ENCODE measurements around the gene LCE3A.
"Not testable (repeated sequence)": the region's sequence is repeated elsewhere in the genome, so short reads cannot be mapped to it uniquely, and the experiment has no call there.

Gene LCE3A

DNA sequence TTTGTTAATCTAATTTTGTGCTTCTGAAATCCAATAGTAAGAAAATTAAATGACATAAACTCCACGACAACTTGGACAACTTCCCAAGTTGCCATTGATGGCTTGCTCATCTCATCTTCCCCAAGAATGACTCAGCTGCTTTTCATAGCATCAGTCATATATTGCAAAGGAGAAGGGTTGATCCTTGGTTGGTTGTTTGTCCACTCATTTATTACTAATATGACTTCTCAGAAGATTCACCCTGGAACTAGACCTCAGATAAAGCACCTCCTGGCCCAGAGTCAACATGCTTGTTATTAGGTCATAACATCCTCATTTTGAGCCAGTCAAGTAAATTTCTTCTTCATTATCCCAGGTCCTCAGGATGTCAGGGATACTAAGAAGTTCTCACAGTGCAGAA lies 40.3 kb downstream of the LCE3A start:
- in situ Hi-C loops (cut with MboI; ENCODE audit: low sequenced_read_pairs, unreplicated experiment): no loop called here
- TF ChIP-seq, protein P1, sequence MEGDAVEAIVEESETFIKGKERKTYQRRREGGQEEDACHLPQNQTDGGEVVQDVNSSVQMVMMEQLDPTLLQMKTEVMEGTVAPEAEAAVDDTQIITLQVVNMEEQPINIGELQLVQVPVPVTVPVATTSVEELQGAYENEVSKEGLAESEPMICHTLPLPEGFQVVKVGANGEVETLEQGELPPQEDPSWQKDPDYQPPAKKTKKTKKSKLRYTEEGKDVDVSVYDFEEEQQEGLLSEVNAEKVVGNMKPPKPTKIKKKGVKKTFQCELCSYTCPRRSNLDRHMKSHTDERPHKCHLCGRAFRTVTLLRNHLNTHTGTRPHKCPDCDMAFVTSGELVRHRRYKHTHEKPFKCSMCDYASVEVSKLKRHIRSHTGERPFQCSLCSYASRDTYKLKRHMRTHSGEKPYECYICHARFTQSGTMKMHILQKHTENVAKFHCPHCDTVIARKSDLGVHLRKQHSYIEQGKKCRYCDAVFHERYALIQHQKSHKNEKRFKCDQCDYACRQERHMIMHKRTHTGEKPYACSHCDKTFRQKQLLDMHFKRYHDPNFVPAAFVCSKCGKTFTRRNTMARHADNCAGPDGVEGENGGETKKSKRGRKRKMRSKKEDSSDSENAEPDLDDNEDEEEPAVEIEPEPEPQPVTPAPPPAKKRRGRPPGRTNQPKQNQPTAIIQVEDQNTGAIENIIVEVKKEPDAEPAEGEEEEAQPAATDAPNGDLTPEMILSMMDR (IDR thresholded peaks at IDR 0.05; ENCODE audit: borderline replicate concordance, control extremely low read depth, extremely low read depth, insufficient read depth, missing control alignments): no peak
- no peak for DNase-seq (ENCODE audit: low spot score)

DNA sequence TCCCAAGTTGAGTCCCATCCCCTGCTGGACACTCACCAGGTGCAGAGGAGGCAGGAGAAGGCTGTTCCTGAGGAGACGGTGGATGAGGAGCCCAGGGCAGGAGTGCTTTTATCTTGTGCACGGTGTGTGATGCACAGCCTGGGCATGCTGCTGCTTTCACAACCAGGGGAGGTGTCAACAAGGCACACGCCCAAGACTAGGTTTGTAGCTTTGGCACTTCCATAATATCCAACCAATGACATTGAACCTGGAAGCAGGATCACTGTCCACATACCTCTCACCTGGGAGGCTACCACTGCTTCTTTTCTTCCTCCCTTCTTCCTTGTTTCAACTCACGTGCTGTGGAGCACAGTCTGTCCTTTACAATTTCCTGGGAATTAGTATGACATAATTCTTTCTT lies 42.5 kb downstream of the LCE3A start, which contains the start of gene LCE3D:
Gene LCE3D (minus strand): TSS at position 84 of the 400 bp plus-strand sequence. CDS start 580 bp downstream, outside the sequence.
- DNase-seq (ENCODE audit: low spot score): no peak
- in situ Hi-C loops (cut with MboI; ENCODE audit: low sequenced_read_pairs, unreplicated experiment): no loop called here

DNA sequence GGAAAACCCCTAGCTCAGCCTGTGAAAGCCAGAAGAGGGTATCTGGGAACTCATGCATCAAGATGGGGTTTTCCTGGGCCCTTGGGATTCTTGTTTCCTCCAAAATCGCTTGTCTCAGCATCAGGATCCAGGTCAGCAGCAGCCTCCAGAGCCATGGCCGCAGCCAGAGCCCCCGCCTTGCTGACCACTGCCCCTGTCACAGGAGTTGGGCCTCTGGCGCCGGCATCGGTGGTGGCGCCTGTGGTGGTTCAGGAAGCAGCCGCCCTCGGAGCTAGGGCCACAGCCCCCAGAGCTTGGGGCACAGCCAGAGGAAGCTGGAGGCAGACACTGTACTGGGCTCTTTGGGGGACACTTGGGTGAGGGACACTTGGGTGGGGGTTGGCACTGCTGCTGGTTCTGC lies 43.4 kb downstream of the LCE3A start:
- DNase-seq (ENCODE audit: low spot score); in situ Hi-C loops (cut with MboI; ENCODE audit: low sequenced_read_pairs, unreplicated experiment): not testable (repeated sequence)

More for the DNA sequence above, 42.5 kb downstream of the LCE3A start, which contains the start of gene LCE3D:
- TF ChIP-seq, protein P1 (IDR thresholded peaks at IDR 0.05; ENCODE audit: borderline replicate concordance, control extremely low read depth, extremely low read depth, insufficient read depth, missing control alignments): no peak

DNA sequence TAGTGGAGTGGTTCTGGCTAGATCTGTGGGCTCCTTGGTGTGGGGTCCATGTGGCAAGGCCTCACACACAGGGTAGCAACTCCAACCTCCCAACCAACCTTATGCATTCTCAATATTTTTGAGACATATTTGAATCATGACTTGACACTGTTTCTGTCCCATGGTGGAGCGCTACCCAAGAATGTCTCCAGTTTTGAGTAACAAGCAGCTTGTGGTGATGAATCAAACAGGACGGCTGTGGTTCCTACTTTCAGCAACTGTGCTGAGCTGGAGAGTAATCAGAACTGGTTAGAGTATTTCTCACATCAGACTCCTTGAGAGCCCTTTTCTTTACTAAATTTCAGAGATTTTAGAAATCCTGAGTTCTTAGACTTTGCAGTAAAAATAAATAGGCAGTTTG lies 45.7 kb downstream of the LCE3A start:
- in situ Hi-C loops (cut with MboI; ENCODE audit: low sequenced_read_pairs, unreplicated experiment): no loop called here
- TF ChIP-seq, protein P1 (IDR thresholded peaks at IDR 0.05; ENCODE audit: borderline replicate concordance, control extremely low read depth, extremely low read depth, insufficient read depth, missing control alignments): no peak

More for the DNA sequence above, 45.7 kb downstream of the LCE3A start:
- peak; percentile 39 for DNase-seq (ENCODE audit: low spot score)

All from GM13976 (cell line).